GM19463 (cell line): ENCODE data around the gene PCDHB5.
"Not testable (repeated sequence)": the region's sequence is repeated elsewhere in the genome, so short reads cannot be mapped to it uniquely, and the experiment has no call there.

Source experiments
- ATAC-seq: cut with Tn5 transposase; IDR thresholded peaks from one replicate; pipeline ENCODE4 v1.9.1; 2021; ENCODE audit warnings: mild to moderate bottlenecking, moderate library complexity; ENCODE audit not compliant: unreplicated experiment

The PCDHB5 gene

DNA sequence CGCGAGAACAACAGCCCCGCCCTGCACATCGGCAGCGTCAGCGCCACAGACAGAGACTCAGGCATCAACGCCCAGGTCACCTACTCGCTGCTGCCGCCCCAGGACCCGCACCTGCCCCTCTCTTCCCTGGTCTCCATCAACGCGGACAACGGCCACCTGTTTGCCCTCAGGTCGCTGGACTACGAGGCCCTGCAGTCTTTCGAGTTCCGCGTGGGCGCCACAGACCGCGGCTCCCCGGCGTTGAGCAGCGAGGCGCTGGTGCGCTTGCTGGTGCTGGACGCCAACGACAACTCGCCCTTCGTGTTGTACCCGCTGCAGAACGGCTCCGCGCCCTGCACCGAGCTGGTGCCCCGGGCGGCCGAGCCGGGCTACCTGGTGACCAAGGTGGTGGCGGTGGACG is 16.6 kb downstream of the PCDHB5 start:
- not testable (repeated sequence) for ATAC-seq

DNA sequence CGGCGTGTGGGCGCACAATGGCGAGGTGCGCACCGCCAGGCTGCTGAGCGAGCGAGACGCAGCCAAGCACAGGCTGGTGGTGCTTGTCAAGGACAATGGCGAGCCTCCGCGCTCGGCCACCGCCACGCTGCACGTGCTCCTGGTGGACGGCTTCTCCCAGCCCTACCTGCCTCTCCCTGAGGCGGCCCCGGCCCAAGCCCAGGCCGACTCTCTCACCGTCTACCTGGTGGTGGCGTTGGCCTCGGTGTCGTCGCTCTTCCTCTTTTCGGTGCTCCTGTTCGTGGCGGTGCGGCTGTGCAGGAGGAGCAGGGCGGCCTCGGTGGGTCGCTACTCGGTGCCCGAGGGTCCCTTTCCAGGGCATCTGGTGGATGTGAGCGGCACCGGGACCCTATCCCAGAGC is 17.1 kb downstream of the PCDHB5 start:
- not testable (repeated sequence) for ATAC-seq

DNA sequence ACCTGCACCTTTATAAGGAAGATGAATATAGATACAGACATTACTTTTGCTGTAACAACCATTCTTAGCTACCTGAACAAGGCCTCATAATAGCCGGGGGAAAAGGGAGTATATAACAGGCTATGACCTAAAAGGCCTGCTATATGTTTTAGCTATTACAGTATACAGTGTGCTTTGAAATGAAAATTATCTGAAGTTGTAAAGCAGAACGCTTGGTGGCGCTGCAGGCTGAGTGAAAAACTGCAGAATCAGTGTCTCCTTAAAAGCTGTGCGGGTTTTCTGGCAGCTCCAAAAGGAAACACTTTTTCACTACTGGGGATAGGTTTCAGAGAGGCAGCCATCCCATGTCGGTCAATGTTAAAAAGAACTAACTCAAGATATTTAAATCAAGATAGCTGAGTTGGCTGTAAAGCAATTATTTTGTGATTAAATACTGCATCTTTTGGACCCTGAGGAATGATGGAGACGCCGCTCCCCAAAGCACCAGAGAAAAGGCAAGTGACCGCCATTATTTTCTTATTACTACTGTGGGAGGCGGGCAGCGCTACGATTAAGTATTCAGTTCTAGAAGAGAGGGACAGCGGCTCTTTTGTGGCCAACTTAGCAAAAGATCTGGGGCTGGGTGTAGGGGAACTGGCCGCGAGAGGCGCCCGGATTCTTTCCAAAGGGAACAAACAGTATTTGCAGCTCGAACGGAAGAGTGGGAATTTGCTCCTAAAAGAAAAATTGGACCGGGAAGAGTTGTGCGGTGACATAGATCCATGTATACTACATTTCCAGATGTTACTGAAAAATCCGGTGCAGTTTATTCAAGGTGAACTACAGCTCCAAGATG is 20.8 kb downstream of the PCDHB5 start:
- ATAC-seq: no peak

DNA sequence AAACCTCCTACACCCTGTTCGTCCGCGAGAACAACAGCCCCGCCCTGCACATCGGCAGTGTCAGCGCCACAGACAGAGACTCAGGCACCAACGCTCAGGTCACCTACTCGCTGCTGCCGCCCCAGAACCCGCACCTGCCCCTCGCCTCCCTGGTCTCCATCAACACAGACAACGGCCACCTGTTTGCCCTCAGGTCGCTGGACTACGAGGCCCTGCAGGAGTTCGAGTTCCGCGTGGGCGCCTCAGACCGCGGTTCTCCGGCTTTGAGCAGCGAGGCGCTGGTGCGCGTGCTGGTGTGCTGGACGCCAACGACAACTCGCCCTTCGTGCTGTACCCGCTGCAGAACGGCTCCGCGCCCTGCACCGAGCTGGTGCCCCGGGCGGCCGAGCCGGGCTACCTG is 22.4 kb downstream of the PCDHB5 start:
- ATAC-seq: not testable (repeated sequence)

DNA sequence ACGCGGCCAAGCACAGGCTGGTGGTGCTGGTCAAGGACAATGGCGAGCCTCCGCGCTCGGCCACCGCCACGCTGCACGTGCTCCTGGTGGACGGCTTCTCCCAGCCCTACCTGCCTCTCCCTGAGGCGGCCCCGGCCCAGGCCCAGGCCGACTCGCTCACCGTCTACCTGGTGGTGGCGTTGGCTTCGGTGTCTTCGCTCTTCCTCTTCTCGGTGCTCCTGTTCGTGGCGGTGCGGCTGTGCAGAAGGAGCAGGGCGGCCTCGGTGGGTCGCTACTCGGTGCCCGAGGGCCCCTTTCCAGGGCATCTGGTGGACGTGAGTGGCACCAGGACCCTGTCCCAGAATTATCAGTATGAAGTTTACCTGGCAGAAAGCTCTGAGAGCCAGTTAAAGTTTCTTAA is 22.9 kb downstream of the PCDHB5 start:
- ATAC-seq: not testable (repeated sequence)

DNA sequence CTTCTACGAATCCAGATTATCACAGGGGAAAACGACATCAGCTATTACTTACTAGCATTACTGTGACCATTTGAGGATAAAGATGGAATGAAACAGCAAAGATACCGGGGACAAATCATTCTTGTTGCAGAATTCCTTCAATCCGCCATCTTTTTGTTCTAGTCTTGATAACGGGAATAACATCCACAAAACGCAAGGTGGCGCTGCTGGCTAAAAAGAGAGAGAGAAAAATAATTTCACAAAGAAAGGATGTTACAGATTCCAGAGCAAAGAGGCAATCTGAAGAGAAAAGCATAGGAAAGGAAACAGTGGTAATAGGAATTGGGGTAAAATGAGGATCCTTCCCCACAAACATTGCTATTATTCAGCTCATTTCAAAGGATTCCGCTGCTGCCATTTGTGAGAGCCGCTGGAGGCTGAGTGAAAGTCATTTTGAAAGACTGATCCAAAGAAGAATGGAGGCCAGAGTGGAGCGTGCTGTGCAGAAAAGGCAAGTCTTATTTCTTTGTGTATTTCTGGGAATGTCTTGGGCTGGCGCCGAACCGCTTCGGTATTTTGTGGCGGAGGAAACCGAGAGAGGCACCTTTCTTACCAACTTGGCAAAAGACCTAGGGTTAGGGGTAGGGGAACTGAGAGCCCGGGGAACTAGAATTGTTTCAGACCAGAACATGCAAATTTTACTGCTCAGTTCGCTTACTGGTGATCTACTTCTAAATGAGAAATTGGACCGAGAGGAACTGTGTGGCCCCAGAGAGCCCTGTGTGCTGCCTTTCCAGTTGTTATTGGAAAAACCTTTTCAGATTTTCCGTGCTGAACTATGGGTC is 37.6 kb downstream of the PCDHB5 start, which contains the start of gene PCDHB7:
Gene PCDHB7, plus strand, starts transcription at position 264 of the 824 bp plus-strand sequence. Its CDS starts 192 bp downstream, at position 456.
- no peak for ATAC-seq

DNA sequence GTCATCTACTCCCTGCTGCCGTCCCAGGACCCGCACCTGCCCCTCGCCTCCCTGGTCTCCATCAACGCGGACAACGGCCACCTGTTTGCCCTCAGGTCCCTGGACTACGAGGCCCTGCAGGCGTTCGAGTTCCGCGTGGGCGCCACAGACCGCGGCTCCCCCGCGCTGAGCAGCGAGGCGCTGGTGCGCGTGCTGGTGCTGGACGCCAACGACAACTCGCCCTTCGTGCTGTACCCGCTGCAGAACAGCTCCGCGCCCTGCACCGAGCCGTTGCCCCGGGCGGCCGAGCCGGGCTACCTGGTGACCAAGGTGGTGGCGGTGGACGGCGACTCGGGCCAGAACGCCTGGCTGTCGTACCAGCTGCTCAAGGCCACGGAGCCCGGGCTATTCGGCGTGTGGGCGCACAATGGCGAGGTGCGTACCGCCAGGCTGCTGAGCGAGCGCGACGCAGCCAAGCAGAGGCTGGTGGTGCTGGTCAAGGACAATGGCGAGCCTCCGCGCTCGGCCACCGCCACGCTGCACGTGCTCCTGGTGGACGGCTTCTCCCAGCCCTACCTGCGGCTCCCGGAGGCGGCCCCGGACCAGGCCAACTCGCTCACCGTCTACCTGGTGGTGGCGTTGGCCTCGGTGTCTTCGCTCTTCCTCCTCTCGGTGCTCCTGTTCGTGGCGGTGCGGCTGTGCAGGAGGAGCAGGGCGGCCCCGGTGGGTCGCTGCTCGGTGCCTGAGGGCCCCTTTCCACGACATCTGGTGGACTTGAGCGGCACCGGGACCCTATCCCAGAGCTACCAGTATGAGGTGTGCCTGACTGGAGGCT is 39.5 kb downstream of the PCDHB5 start:
- ATAC-seq: not testable (repeated sequence)

DNA sequence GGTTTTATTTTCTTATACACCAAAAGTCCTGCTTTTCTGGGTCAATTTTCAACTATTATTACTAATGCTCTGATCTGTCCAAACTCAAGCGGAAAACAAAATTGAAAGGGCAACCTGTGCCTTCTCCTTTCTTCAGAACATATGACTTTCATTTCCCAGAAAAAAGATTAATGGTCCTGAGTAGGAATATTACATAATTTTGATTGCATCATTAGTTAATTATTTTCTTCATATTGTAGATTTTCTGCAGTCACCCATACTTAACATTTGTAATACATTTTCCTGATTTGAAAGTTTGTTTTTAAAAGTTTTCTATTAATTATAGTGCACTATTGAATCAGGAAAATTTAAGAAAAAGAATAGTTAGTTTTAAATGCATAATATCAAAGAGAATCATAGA is 40.9 kb downstream of the PCDHB5 start:
- no peak for ATAC-seq

DNA sequence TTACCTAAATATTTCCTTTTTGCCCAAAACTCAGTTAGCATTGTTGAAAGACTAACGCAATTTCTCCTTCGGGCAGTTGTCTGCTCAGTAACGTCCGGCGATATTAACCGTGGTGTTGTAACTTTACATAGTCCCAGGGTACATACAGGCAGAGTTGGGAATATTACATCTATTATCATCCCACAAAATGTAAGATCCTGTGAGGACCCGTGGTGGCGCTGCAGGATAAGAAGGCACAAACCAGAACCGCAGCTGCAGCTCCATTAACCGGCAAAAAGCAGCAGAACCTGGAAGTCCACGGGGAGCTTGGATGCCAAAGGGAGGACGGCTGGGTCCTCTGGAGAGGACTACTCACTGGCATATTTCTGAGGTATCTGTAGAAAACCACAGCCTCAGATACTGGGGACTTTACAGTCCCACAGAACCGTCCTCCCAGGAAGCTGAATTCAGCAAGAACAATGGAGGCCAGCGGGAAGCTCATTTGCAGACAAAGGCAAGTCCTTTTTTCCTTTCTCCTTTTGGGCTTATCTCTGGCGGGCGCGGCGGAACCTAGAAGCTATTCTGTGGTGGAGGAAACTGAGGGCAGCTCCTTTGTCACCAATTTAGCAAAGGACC is 42.7 kb downstream of the PCDHB5 start, which contains the start of gene PCDHB8:
Gene PCDHB8, plus strand, starts transcription at position 214 of the 615 bp plus-strand sequence. Its CDS starts 245 bp downstream, at position 459.
- not testable (repeated sequence) for ATAC-seq

DNA sequence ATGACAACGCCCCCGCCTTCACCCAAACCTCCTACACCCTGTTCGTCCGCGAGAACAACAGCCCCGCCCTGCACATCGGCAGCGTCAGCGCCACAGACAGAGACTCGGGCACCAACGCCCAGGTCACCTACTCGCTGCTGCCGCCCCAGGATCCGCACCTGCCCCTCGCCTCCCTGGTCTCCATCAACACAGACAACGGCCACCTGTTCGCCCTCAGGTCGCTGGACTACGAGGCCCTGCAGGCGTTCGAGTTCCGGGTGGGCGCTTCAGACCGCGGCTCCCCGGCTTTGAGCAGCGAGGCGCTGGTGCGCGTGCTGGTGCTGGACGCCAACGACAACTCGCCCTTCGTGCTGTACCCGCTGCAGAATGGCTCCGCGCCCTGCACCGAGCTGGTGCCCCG is 44.4 kb downstream of the PCDHB5 start:
- not testable (repeated sequence) for ATAC-seq

DNA sequence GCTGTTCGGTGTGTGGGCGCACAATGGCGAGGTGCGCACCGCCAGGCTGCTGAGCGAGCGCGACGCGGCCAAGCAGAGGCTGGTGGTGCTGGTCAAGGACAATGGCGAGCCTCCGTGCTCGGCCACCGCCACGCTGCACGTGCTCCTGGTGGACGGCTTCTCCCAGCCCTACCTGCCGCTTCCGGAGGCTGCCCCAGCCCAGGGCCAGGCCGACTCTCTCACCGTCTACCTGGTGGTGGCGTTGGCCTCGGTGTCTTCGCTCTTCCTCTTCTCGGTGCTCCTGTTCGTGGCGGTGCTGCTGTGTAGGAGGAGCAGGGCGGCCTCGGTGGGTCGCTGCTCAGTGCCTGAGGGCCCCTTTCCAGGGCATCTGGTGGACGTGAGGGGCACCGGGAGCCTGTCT is 44.9 kb downstream of the PCDHB5 start:
- ATAC-seq: not testable (repeated sequence)

DNA sequence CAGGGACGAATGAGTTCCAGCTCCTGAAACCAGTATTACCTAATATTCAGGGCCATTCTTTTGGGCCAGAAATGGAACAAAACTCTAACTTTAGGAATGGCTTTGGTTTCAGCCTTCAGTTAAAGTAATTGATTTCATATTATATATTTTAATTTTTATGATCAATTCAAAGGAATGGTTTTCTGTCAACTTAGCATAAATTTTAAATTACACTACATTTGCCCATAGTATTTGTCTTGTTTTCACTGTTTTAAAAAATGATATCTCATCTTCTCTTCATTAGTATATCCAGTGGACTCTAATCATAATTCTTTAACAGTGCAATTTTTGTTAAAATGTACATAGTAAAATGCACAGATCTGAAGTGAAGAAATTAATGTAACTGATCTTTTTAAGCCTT is 45.3 kb downstream of the PCDHB5 start:
- no peak for ATAC-seq

DNA sequence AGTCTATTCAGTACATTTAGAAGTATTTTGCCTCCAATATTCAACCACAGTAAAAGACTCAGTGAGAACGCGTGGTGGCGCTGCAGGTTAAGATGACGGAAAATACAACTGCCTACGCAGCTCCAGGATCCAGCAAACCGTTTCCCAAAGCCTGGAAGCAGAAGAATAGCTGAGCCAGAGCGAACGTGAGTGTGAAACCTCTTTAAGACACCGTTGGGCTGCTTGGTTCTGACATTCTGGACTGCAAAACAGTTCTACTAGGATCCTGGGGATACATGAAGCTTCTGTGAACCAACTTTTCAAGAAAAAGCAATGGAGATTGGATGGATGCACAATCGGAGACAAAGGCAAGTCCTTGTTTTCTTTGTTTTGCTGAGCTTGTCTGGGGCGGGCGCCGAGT is 47.2 kb downstream of the PCDHB5 start, which contains the start of gene PCDHB16:
Gene PCDHB16, plus strand, starts transcription at position 140 of the 400 bp plus-strand sequence. Its CDS starts 173 bp downstream, at position 313.
- no peak for ATAC-seq

DNA sequence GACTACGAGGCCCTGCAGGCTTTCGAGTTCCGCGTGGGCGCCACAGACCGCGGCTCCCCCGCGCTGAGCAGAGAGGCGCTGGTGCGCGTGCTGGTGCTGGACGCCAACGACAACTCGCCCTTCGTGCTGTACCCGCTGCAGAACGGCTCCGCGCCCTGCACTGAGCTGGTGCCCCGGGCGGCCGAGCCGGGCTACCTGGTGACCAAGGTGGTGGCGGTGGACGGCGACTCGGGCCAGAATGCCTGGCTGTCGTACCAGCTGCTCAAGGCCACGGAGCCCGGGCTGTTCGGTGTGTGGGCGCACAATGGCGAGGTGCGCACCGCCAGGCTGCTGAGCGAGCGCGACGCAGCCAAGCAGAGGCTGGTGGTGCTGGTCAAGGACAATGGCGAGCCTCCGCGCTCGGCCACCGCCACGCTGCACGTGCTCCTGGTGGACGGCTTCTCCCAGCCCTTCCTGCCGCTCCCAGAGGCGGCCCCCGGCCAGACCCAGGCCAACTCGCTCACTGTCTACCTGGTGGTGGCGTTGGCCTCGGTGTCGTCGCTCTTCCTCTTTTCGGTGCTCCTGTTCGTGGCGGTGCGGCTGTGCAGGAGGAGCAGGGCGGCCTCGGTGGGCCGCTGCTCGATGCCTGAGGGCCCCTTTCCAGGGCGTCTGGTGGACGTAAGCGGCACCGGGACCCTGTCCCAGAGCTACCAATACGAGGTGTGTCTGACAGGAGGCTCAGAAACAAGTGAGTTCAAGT is 49.3 kb downstream of the PCDHB5 start:
- not testable (repeated sequence) for ATAC-seq

DNA sequence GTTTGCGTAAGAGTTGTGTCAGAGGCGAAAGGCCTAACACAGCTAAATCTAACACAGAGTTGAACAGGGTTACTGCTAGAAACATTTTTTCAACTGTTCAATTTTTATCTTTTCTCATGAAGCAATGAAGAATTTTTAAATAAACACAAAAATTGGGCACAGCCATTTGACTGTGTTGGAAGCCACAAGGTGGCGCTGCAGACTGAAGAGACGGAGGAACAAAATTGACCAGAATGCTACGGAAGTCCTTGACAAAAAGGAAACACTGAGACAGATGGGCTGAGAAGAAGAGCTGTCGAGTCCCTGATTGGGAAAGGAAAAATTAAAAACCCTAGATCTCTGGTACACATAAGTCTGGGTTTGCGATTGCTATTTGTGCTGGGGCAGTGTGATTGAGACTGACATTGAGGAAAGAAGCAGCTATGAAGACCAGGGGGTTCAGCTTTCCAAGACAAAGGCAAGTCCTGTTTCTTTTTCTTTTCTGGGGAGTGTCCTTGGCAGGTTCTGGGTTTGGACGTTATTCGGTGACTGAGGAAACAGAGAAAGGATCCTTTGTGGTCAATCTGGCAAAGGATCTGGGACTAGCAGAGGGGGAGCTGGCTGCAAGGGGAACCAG is 52.0 kb downstream of the PCDHB5 start, which contains the start of gene PCDHB9:
Gene PCDHB9, plus strand, starts transcription at position 265 of the 616 bp plus-strand sequence. Its CDS starts 158 bp downstream, at position 423.
- ATAC-seq: no peak
